GM21528 (cell line): Measurements from ENCODE around the gene ZDHHC3.

Source experiments
- ATAC-seq: cut with Tn5 transposase; IDR thresholded peaks from one replicate; pipeline ENCODE4 v1.9.1; 2021; ENCODE audit warnings: mild to moderate bottlenecking, moderate library complexity; ENCODE audit not compliant: unreplicated experiment, low FRiP score

ZDHHC3 gene

DNA sequence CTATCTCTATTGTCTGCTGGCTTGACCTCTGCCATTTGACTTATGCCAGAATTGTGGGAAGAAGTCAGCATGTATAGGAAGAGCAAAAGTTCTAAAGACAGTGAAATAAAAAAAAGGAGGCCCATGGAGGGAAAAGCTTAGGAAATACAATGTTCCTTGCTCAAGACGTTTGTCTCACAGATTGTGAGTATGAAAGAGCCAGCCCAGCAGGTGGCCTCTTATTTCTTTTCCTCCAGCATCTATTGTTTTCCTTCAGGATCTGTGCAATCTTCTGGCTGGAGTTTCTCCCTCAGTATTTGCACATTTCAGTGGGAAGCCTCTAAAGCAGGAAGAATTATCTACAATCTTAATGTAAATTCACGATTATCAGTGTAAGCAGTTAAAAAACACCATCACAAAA lies 43.7 kb downstream of the ZDHHC3 start:
- no peak for ATAC-seq

GRCh38 chr3:44931791-44932190 lies 44.2 kb downstream of the ZDHHC3 start:
- ATAC-seq = no peak

- ATAC-seq = no peak
These were observed 45.1 kb downstream of the ZDHHC3 start for GRCh38 chr3:44930911-44931310.

GRCh38 chr3:44929782-44930181 lies 46.2 kb downstream of the ZDHHC3 start:
- no peak for ATAC-seq

DNA sequence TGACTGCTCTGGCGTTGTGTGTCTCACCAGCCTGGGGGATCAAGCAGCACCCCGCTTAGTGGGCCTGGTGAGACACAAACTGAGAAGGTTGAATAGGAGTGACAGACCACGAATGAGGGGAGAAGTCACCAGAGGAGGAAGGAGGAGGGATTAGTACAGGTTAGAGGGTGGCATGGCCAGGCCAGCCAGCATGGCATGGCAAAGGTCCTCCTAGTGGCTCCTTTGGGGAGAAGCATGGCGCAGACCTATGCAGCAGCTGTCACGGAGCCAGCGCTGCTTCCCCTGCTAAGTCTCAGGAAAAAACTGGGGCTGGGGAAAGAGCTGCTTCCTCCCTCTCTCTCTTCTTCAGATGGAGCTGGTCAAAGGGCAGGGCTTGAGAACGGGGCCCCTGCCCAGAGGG lies 48.6 kb downstream of the ZDHHC3 start:
- ATAC-seq = no peak

- no peak for ATAC-seq
These were observed 49.1 kb downstream of the ZDHHC3 start for GRCh38 chr3:44926921-44927320.

DNA sequence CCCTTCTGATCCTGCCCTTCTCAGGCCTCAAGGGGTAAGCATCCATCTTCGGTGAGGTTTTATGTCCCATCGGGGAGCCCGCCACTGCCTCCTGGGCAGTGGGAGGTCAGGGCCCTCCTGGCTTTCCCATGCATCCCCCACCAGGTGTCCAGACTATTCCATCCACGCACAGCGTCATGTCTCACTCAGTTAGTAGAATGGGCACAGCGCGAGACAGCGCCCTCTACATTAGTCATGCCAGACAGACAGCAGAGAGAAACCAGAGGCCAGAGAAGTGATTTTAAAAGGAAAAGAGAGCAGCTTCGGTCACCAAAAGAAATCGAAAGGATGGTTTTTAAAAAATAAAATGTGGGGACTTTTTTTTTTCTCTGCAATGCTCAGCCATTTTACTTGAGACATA lies 49.8 kb downstream of the ZDHHC3 start:
- ATAC-seq = no peak

GRCh38 chr3:44924457-44925084 lies 51.4 kb downstream of the ZDHHC3 start:
- ATAC-seq = no peak

DNA sequence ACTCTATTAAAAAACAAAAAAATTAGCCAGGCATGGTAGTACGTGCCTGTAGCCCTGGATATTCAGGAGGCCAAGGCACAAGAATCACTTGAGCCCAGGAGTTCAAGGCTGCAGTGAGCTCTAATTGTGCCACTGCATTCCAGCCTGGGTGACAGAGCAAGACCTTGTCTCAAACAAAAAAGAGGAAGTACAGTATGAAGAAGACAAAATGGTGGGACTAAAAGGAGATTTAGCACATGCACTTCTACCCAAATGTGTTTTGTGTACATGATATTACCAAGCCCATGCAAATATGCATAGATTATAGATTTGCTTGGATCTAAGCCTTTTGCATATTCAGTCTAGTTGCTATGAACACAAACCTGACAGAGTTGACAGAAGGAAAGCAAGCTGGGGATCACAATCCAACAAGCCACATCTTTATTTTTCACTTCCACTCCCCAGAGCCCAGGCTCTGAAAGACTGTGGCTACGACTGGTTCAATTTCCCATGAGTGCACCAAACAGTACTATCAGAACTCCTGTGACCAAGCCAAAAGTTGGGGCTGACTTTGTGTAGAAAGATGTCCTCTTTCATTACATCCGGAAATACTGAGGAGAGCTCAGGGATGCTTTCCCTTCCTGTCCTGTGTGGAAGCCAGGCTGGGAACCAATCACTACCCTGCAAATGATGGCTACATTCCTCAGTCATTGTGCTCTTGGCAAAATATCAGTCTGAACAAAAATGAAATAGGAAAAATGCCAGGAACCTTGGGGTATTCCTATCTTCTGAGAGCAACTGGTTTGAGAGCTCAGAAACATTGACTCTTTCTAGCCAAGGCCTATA lies 52.1 kb downstream of the ZDHHC3 start:
- no peak for ATAC-seq

GRCh38 chr3:44920081-44920480 lies 55.9 kb downstream of the ZDHHC3 start:
- ATAC-seq = no peak

- ATAC-seq = no peak
These were observed 57.4 kb downstream of the ZDHHC3 start for GRCh38 chr3:44918581-44918980.

GRCh38 chr3:44918087-44918486 lies 57.9 kb downstream of the ZDHHC3 start:
- no peak for ATAC-seq

- no peak for ATAC-seq
These were observed 60.1 kb downstream of the ZDHHC3 start for GRCh38 chr3:44915702-44916438.

DNA sequence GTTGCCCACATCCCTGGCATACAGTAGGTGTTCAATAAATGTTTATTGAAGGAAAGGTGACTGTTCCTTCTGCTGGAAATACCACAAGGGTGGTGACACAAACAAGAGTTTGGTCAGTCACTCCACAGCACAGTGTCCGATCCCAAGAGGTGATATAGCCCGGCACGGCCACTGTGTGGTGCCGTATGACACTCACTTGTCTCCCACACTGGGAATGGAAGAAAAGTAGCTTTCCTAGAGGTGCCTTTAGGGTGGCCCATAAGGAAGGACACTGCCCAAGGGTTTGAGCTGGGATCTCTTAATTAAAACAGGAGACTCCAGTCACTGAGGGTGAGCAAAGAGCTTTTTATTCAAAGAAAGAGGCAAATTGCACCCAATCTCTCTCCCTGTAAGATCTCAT lies 61.0 kb downstream of the ZDHHC3 start:
- no peak for ATAC-seq

- no peak for ATAC-seq
These were observed 62.0 kb downstream of the ZDHHC3 start for GRCh38 chr3:44913868-44914468.

- ATAC-seq = no peak
These were observed 65.3 kb downstream of the ZDHHC3 start for GRCh38 chr3:44910693-44911092.

DNA sequence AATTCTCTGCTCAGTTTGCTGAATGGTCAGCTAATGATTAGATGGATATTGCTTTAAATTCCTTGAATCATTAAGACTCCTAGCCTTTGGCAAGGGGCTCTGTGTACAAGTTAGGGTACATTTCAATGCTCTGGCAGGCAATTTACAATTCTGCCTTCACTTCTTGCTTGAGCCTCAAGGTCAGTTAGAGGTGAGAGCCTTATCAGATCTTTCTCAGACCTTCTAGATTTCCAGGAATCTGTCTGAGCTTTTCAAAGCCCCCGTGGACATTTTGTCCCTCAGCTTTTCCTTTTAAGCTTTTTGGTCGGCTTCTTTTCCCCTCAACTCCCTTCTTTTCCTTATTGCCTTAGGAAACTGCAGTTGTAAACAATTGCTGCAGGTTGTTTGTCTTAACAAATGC lies 66.9 kb downstream of the ZDHHC3 start:
- ATAC-seq = no peak

DNA sequence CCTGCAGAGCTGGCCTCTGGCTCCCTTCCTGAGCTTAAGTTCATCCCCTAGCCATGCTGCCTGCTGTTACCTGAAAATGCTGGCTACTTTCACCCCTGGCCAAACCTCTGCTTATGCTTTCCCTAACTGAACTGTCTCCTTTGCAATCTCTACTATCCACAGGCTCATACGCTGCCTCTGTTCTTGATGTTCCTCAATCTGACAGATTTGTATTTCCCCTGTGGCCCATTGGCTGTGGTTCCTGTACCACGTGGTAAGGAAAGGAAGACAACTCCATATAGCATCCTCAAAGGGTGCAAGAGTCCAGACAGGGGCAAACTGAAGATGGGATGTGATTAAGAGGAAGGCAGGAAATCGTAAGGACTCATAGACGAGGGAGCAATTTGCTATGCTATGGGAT lies 68.4 kb downstream of the ZDHHC3 start:
- no peak for ATAC-seq

GRCh38 chr3:44906997-44907396 lies 69.0 kb downstream of the ZDHHC3 start:
- no peak for ATAC-seq

DNA sequence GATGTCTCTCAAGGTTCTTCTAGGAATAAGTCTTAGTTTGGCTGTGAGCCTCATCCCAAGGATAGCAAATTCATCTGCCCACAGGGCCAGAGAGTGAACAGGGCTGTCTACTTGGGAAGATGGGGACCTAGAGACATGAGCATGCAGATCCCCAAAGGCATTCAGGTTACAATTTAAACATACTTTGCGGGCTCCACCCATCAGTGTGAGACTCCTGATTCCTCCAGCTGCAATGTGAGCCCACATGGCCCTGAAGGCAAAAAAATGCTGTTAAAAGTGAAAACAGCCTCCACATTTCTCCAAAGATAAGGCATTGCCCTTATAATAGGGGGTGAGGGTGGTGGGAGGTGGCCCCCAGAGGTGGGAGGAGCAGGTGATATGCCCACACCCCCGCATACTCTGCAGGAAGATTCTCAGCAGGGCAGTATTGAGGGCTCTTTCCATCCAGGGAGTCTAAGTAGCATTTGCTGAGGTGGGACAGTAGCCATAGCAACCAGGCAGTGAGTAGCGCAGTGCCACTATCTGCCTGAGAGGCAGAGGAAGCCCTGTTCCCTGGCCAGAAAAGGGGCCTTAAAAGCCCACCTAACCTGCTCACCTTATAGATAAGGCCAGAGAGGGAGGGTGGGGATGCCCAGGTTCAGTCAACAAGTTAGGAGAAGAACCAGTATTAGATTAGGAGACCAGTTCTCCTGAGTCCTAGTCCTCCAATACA lies 70.4 kb downstream of the ZDHHC3 start:
- ATAC-seq = no peak
